ENCODE data around the gene ZKSCAN4.
A peak's percentile ranks its signal among the peaks of the same experiment; 100 is the strongest.

Gene ZKSCAN4

DNA sequence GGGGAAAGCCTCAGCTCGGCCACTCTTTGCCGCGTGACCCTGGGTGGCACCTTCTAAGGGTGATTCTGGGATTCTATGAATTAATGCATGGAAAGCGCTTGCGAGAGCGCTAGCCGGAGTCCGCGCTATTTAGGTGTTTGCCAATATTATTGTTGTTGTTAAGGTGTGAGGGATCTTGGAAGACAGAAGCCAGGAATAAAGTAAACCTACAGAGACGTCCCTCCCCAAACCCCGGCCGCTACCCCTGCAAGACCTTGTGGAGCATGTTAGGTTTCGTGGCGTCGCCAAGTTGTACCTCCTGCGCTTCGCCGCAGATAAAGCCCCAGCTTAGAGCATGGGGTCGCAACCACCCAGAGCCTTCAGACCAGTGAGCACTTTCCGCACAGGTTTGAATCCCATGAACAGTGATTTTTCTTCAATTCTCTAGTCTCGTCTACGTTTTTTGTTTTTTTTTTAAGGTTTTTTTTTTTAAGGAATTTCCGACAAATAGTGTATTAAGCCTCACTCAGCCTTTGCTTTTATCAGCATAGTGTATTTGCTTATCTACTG, 43.9 kb downstream of the ZKSCAN4 start:
- DNase-seq, result peak; percentile 61

GRCh38 chr6:28207510-28208110, 44.5 kb downstream of the ZKSCAN4 start:
- DNase-seq, result peak; percentile 72

- DNase-seq, result no peak
These were observed 45.0 kb downstream of the ZKSCAN4 start for GRCh38 chr6:28206928-28207509.

- DNase-seq, result no peak
These were observed 45.5 kb downstream of the ZKSCAN4 start for GRCh38 chr6:28206527-28206926.

DNA sequence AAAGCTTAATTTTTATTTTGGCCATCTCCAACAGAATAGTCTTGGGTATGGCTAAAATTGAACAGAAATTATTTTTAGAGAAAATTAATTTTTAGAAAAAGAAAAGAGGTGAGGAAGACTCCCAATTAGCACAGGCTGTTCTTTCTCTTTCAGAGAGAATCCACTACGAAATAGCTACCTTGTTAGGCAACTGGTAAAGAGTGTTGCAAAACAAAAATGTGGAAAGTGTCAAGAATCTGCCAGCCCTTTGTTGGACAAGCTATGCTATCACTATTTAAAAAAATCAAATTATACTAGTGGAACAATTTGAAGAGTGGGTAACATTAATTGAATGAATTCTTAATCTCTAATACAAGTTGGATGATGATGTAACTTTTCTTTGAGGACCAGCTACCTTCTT, 46.2 kb downstream of the ZKSCAN4 start:
- no peak for DNase-seq

GRCh38 chr6:28203201-28203600, 48.9 kb downstream of the ZKSCAN4 start:
- no peak for DNase-seq

- no peak for DNase-seq
These were observed 52.0 kb downstream of the ZKSCAN4 start for GRCh38 chr6:28200020-28200419.

Measured in OCI-M1 (cell line).